Right lobe of liver (tissue), 4 donors: Measurements from ENCODE around the gene YJU2.

Source experiments
- POLR2A ChIP-seq: fragments of 450-650 bp; IDR thresholded peaks from one replicate; pipeline ENCODE4 v1.6.1; 2017; ENCODE audit warnings: antibody characterized with exemption, mild to moderate bottlenecking
- TF ChIP-seq, protein P1 (sequence below), 4 donors: fragments of 200-600 bp in 3 of 4; fragments of 450-650 bp in 1 of 4; IDR thresholded peaks; one replicate each; pipeline versions ENCODE4 v1.5.1 to v1.8.0; 2016 to 2022; ENCODE audit warnings: antibody characterized with exemption in 4 of 4, mild to moderate bottlenecking in 2 of 4
- donor health status: DM: no; HTN: no; CAD: no.
- donor health status: DM: no; HTN: no; CAD: no.
- donor health status: DM: no; HTN: yes; CAD: no.

- TF ChIP-seq, protein P1, sequence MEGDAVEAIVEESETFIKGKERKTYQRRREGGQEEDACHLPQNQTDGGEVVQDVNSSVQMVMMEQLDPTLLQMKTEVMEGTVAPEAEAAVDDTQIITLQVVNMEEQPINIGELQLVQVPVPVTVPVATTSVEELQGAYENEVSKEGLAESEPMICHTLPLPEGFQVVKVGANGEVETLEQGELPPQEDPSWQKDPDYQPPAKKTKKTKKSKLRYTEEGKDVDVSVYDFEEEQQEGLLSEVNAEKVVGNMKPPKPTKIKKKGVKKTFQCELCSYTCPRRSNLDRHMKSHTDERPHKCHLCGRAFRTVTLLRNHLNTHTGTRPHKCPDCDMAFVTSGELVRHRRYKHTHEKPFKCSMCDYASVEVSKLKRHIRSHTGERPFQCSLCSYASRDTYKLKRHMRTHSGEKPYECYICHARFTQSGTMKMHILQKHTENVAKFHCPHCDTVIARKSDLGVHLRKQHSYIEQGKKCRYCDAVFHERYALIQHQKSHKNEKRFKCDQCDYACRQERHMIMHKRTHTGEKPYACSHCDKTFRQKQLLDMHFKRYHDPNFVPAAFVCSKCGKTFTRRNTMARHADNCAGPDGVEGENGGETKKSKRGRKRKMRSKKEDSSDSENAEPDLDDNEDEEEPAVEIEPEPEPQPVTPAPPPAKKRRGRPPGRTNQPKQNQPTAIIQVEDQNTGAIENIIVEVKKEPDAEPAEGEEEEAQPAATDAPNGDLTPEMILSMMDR (IDR thresholded peaks at IDR 0.05): no peak
- TF ChIP-seq POLR2A: no peak
These were observed 30.4 kb downstream of the YJU2 start for GRCh38 chr19:4277191-4277696.
